OCI-LY7 (cell line): ENCODE results near the gene POU2AF1. TPM values are rescaled to one million over a fixed set of nuclear protein-coding genes. Genes with fewer than 3 reads are reported as not detected.

Experiments used
- BruUV-seq: library from RNA; stranded (reverse); fragments of 400-500 nt; replicated peaks from 2 replicates; lab custom pipeline; 2021; lab: Mats Ljungman, UMichigan
- CTCF ChIA-PET: fragments of 300-600 bp; sonication (Branson Sonifier 250); formaldehyde crosslinking; loops from one replicate; lab custom pipeline; 2022; ENCODE audit warnings: antibody characterized with exemption; ENCODE audit not compliant: unreplicated experiment; lab: Charles Lee
- POLR2A ChIA-PET: fragments of 300-600 bp; sonication (Branson Sonifier 250); formaldehyde crosslinking; loops from one replicate; lab custom pipeline; 2022; ENCODE audit warnings: antibody characterized with exemption; lab: Charles Lee
- DNase-seq: peaks from one replicate; pipeline ENCODE4 v3.0.0-alpha.2; 2015; ENCODE audit warnings: low spot score
- H2AFZ ChIP-seq: fragments of 200-600 bp; sonication (generic), shearing (Covaris generic); 2 replicates; pipeline ENCODE4 v1.6.1; 2014; ENCODE audit warnings: mild to moderate bottlenecking, antibody characterized with exemption, low read length, moderate library complexity
- H3K27ac ChIP-seq: fragments of 200-600 bp; sonication (generic); 2 replicates; pipeline ENCODE4 v1.5.1; 2014; ENCODE audit warnings: mixed run types, low read depth, mild to moderate bottlenecking, moderate library complexity, low read length, inconsistent platforms; ENCODE audit not compliant: poor library complexity, severe bottlenecking
- H3K36me3 ChIP-seq: fragments of 200-600 bp; sonication (generic); 2 replicates; pipeline ENCODE4 v1.6.1; 2014; ENCODE audit warnings: mild to moderate bottlenecking, antibody characterized with exemption, low read length, moderate library complexity, mixed read lengths; ENCODE audit not compliant: insufficient read depth
- H3K4me1 ChIP-seq: fragments of 200-600 bp; sonication (generic); 2 replicates; pipeline ENCODE4 v1.5.1; 2014; ENCODE audit warnings: mild to moderate bottlenecking, low read length; ENCODE audit not compliant: insufficient read depth, poor library complexity, severe bottlenecking
- H3K4me2 ChIP-seq: fragments of 200-600 bp; sonication (generic); 2 replicates; pipeline ENCODE4 v1.6.1; 2014; ENCODE audit warnings: mild to moderate bottlenecking, low read length
- H3K4me3 ChIP-seq: fragments of 200-600 bp; sonication (generic); 2 replicates; pipeline ENCODE4 v1.5.1; 2014; ENCODE audit warnings: mild to moderate bottlenecking, low read depth, low read length; ENCODE audit not compliant: poor library complexity, severe bottlenecking
- H3K79me2 ChIP-seq: fragments of 200-600 bp; sonication (generic); 2 replicates; pipeline ENCODE4 v1.6.1; 2016; ENCODE audit warnings: low read depth, mild to moderate bottlenecking, low read length, moderate library complexity, mixed read lengths; ENCODE audit not compliant: insufficient read depth
- H3K9me2 ChIP-seq: fragments of 200-600 bp; sonication (generic); 2 replicates; pipeline ENCODE4 v1.6.1; 2016; ENCODE audit warnings: mild to moderate bottlenecking, low read length, mixed read lengths; ENCODE audit not compliant: insufficient read depth
- H3K9me3 ChIP-seq: fragments of 200-600 bp; sonication (generic); 2 replicates; pipeline ENCODE4 v1.6.1; 2014; ENCODE audit warnings: mild to moderate bottlenecking, mixed run types, low read length, mixed read lengths
- H4K20me1 ChIP-seq: fragments of 200-600 bp; sonication (generic); 2 replicates; pipeline ENCODE4 v1.6.1; 2014; ENCODE audit warnings: mild to moderate bottlenecking, antibody characterized with exemption, low read length, moderate library complexity, mixed read lengths; ENCODE audit not compliant: insufficient read depth
- EZH2phosphoT487 ChIP-seq: fragments of 200-600 bp; sonication (generic); IDR thresholded peaks from 2 replicates; pipeline ENCODE4 v1.6.1; 2018; ENCODE audit warnings: low read depth, borderline replicate concordance, mild to moderate bottlenecking, mixed run types, antibody characterized with exemption, low read length, moderate library complexity, mixed read lengths
- intact Hi-C: fragments of 100-400 bp; cut with micrococcal nuclease; formaldehyde crosslinking; loops from one replicate; pipeline ENCODE4 v1.10.0; 2022; ENCODE audit not compliant: unreplicated experiment
- total RNA-seq, 2 experiments: library from RNA; depleted of rRNA in 1 of 2; stranded (reverse); fragments of >200 nt in 1 of 2; shearing (Covaris generic) in 1 of 2; gene quantifications; 2 replicates each; pipeline ENCODE4 v1.2.3, GENCODE V29; 2014 to 2022
- TF ChIP-seq, protein P1 (sequence below): fragments of 200-600 bp; sonication (generic); conservative IDR thresholded peaks from 2 replicates; pipeline ENCODE4 v1.5.1; 2014; ENCODE audit warnings: mild to moderate bottlenecking, antibody characterized with exemption, low read length, moderate library complexity, mixed read lengths

The POU2AF1 gene
- total RNA-seq, 2 experiments from 2014 or later, result 86.1 to 285 TPM

GRCh38 chr11:111310088-111310487 is 69.0 kb downstream of the POU2AF1 start:
- Histone ChIP-seq H3K9me2 (no peaks in the 10 kb centered on the region), H3K36me3 (no peaks in the 10 kb centered on the region), H3K9me3 (no peaks in the 10 kb centered on the region), H3K4me3 (no peak overlapping the region), H3K79me2 (no peaks in the 10 kb centered on the region), H4K20me1 (no peaks in the 10 kb centered on the region), H3K4me2 (no peak overlapping the region), H3K4me1 (no peaks in the 10 kb centered on the region), H3K27ac (no peak overlapping the region), H2AFZ (no peak overlapping the region)
- BruUV-seq, result no TSS peak
- DNase-seq, result no peak
- TF ChIP-seq, protein P1, sequence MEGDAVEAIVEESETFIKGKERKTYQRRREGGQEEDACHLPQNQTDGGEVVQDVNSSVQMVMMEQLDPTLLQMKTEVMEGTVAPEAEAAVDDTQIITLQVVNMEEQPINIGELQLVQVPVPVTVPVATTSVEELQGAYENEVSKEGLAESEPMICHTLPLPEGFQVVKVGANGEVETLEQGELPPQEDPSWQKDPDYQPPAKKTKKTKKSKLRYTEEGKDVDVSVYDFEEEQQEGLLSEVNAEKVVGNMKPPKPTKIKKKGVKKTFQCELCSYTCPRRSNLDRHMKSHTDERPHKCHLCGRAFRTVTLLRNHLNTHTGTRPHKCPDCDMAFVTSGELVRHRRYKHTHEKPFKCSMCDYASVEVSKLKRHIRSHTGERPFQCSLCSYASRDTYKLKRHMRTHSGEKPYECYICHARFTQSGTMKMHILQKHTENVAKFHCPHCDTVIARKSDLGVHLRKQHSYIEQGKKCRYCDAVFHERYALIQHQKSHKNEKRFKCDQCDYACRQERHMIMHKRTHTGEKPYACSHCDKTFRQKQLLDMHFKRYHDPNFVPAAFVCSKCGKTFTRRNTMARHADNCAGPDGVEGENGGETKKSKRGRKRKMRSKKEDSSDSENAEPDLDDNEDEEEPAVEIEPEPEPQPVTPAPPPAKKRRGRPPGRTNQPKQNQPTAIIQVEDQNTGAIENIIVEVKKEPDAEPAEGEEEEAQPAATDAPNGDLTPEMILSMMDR, result no peak
- TF ChIP-seq EZH2phosphoT487, result no peak
- ChIA-PET CTCF (no interaction called here), POLR2A (interaction anchor here (1.1 kb wide), 1 partner anchor 145 kb away, joined by 3 read pairs; no protein-coding TSS in a partner anchor)
- intact Hi-C loops, result no loop called here

- no peaks in the 10 kb centered on the region for H3K36me3 ChIP-seq
- no peak overlapping the region for H2AFZ ChIP-seq
- H4K20me1 ChIP-seq, result no peaks in the 10 kb centered on the region
- no peaks in the 10 kb centered on the region for H3K9me2 ChIP-seq
- H3K27ac ChIP-seq, result no peak overlapping the region
- H3K4me1 ChIP-seq, result no peaks in the 10 kb centered on the region
- no peak for DNase-seq
- no TSS peak for BruUV-seq
- TF ChIP-seq, protein P1, result no peak
- no peak for TF ChIP-seq EZH2phosphoT487
- H3K4me2 ChIP-seq, result no peak overlapping the region
- no peak overlapping the region for H3K4me3 ChIP-seq
- H3K9me3 ChIP-seq, result no peaks in the 10 kb centered on the region
- ChIA-PET POLR2A (interaction anchor here (0.6 to 1.1 kb wide), 3 partner anchors 30 to 184 kb away, joined by 3 read pairs; no protein-coding TSS in a partner anchor), CTCF (interaction anchor here (0.6 kb wide), 1 partner anchor 973 kb away, joined by 3 read pairs; no protein-coding TSS in a partner anchor)
- no peaks in the 10 kb centered on the region for H3K79me2 ChIP-seq
- intact Hi-C loops, result no loop called here
Observed at GRCh38 chr11:111309215-111309915, 69.7 kb downstream of the POU2AF1 start.

- intact Hi-C loops, result no loop called here
- no peaks in the 10 kb centered on the region for H3K9me2 ChIP-seq
- POLR2A ChIA-PET, result no interaction called here
Observed at GRCh38 chr11:111308140-111308539, 70.9 kb downstream of the POU2AF1 start.

More at GRCh38 chr11:111308140-111308539, 70.9 kb downstream of the POU2AF1 start:
- Histone ChIP-seq H4K20me1 (no peaks in the 10 kb centered on the region), H2AFZ (no peak overlapping the region), H3K79me2 (no peaks in the 10 kb centered on the region), H3K4me1 (peaks cover 9% of the 10 kb centered on the region), H3K4me2 (no peak overlapping the region), H3K9me3 (no peaks in the 10 kb centered on the region), H3K36me3 (no peaks in the 10 kb centered on the region), H3K27ac (no peak overlapping the region), H3K4me3 (no peak overlapping the region)
- CTCF ChIA-PET, result no interaction called here
- TF ChIP-seq, protein P1, result no peak
- TF ChIP-seq EZH2phosphoT487, result no peak
- BruUV-seq, result no TSS peak
- no peak for DNase-seq
